Measurements from ENCODE around the gene PTCH1. TPM values are rescaled to one million over a fixed set of nuclear protein-coding genes. Genes with fewer than 3 reads are reported as not detected.

Gene PTCH1
- total RNA-seq, 1 experiment from 2014 or later, result 15.2 TPM

DNA sequence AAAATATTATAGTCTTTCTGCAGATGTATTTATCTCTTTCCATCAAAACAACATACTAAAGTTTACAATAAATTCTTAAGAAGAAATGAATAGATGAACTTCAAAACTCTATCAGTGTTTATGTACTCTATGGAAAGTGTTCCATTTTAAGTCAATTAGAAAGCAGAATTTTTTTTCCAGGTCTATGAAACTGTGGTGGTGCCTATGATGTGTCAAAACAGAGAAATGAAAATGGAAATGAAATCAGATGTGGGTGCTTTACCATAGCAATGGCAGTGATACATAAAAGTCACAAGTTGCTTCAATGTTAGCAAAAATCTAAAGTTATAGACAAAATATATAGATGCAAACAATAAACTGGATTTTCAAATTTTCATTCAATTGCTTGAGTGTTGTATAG lies 97.3 kb downstream of the PTCH1 start:
- no peaks in the 10 kb centered on the region for H4K20me1 ChIP-seq (ENCODE audit: insufficient read depth)
- TF ChIP-seq REST (IDR thresholded peaks at IDR 0.05; ENCODE audit: low read depth) (no peak), YY1 (IDR thresholded peaks at IDR 0.05; ENCODE audit: extremely low read depth, insufficient replicate concordance, low read depth, low read length) (no peak), CBX3 (IDR thresholded peaks at IDR 0.05; ENCODE audit: low read depth) (no peak), JUND (IDR thresholded peaks at IDR 0.05) (no peak), ZFX (IDR thresholded peaks at IDR 0.05) (no peak), RAD21 (IDR thresholded peaks at IDR 0.05; ENCODE audit: low read depth) (no peak), SRF (IDR thresholded peaks at IDR 0.05; ENCODE audit: low read depth) (no peak), ATF3 (IDR thresholded peaks at IDR 0.05) (no peak), EGR1 (IDR thresholded peaks at IDR 0.05; ENCODE audit: low read depth) (no peak), ZNF274 (IDR thresholded peaks at IDR 0.05; ENCODE audit: low read depth, low read length) (no peak), POLR2A (IDR thresholded peaks at IDR 0.05; ENCODE audit: borderline replicate concordance, extremely low read depth, insufficient read depth, insufficient read length) (no peak), EZH2 (IDR thresholded peaks at IDR 0.05) (no peak), EZH2phosphoT487 (IDR thresholded peaks at IDR 0.05; ENCODE audit: borderline replicate concordance) (no peak), TCF7L2 (IDR thresholded peaks at IDR 0.05; ENCODE audit: borderline replicate concordance, extremely low read depth, insufficient read depth, insufficient read length) (no peak), SP1 (IDR thresholded peaks at IDR 0.05; ENCODE audit: low read depth) (no peak)
- TF ChIP-seq, protein P1, sequence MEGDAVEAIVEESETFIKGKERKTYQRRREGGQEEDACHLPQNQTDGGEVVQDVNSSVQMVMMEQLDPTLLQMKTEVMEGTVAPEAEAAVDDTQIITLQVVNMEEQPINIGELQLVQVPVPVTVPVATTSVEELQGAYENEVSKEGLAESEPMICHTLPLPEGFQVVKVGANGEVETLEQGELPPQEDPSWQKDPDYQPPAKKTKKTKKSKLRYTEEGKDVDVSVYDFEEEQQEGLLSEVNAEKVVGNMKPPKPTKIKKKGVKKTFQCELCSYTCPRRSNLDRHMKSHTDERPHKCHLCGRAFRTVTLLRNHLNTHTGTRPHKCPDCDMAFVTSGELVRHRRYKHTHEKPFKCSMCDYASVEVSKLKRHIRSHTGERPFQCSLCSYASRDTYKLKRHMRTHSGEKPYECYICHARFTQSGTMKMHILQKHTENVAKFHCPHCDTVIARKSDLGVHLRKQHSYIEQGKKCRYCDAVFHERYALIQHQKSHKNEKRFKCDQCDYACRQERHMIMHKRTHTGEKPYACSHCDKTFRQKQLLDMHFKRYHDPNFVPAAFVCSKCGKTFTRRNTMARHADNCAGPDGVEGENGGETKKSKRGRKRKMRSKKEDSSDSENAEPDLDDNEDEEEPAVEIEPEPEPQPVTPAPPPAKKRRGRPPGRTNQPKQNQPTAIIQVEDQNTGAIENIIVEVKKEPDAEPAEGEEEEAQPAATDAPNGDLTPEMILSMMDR (IDR thresholded peaks at IDR 0.05 in 2 of 3, conservative IDR thresholded peaks at IDR 0.05 in 1 of 3; ENCODE audit: borderline replicate concordance in 1 of 3, insufficient read depth in 1 of 3, low read depth in 2 of 3, low read length in 2 of 3), result no peak
- TF ChIP-seq, protein P2, sequence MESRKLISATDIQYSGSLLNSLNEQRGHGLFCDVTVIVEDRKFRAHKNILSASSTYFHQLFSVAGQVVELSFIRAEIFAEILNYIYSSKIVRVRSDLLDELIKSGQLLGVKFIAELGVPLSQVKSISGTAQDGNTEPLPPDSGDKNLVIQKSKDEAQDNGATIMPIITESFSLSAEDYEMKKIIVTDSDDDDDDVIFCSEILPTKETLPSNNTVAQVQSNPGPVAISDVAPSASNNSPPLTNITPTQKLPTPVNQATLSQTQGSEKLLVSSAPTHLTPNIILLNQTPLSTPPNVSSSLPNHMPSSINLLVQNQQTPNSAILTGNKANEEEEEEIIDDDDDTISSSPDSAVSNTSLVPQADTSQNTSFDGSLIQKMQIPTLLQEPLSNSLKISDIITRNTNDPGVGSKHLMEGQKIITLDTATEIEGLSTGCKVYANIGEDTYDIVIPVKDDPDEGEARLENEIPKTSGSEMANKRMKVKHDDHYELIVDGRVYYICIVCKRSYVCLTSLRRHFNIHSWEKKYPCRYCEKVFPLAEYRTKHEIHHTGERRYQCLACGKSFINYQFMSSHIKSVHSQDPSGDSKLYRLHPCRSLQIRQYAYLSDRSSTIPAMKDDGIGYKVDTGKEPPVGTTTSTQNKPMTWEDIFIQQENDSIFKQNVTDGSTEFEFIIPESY (IDR thresholded peaks at IDR 0.05; ENCODE audit: extremely low read depth, insufficient replicate concordance, low read length), result no peak
- TF ChIP-seq, protein P3, sequence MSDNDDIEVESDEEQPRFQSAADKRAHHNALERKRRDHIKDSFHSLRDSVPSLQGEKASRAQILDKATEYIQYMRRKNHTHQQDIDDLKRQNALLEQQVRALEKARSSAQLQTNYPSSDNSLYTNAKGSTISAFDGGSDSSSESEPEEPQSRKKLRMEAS (IDR thresholded peaks at IDR 0.05), result no peak
- no peaks in the 10 kb centered on the region for H3K27me3 ChIP-seq (ENCODE audit: insufficient read depth, low read length)
- RAD21 ChIA-PET (ENCODE audit: low non-redundant PET in 1 of 2, low total read pairs in 2 of 2, uncharacterized antibody in 2 of 2, unreplicated experiment in 2 of 2), result no interaction called here
- POLR2A ChIA-PET, result no interaction called here
- no peak overlapping the region for H3K4me3 ChIP-seq (replicated peaks in 1 of 2; ENCODE audit: low read depth in 1 of 2, low read length in 2 of 2)
- no peak overlapping the region for H2AFZ ChIP-seq (ENCODE audit: low read depth, low read length, poor library complexity, severe bottlenecking)
- peaks cover 0 to 10% of the 10 kb centered on the region in 2 experiments; a peak in 1 of 4 replicates for H3K36me3 ChIP-seq (ENCODE audit: control insufficient read depth in 1 of 2, insufficient read depth in 2 of 2, low read length in 2 of 2)
- peaks cover 5 to 10% of the 10 kb centered on the region in 2 experiments; a peak in 3 of 4 replicates for H3K9me3 ChIP-seq (ENCODE audit: control insufficient read depth in 1 of 2, insufficient read depth in 1 of 2, low read depth in 1 of 2, low read length in 2 of 2)
- CTCF ChIA-PET, result no interaction called here
- no peak overlapping the region for H3K27ac ChIP-seq (ENCODE audit: low read depth, low read length)
- DNase-seq (ENCODE audit: low read depth, low spot score) (no peak), ATAC-seq (no peak)
- no TSS peak for BruUV-seq (replicated peaks)
- H3K9ac ChIP-seq (ENCODE audit: low read length), result no peak overlapping the region
- H3K9me2 ChIP-seq (ENCODE audit: insufficient read depth), result no peaks in the 10 kb centered on the region
- H3K4me1 ChIP-seq (ENCODE audit: control insufficient read depth in 1 of 2, insufficient read depth in 2 of 2, low read length in 2 of 2), result peaks cover 4 to 8% of the 10 kb centered on the region in 2 experiments; a peak in 3 of 4 replicates
- intact Hi-C loops (cut with micrococcal nuclease), result no loop called here
- H3K79me2 ChIP-seq (ENCODE audit: insufficient read depth, low read length), result peaks cover 19% of the 10 kb centered on the region; the same call in 1 of the 2 replicates
- H3K4me2 ChIP-seq (ENCODE audit: low read length), result no peak overlapping the region

All from HCT116 (cell line).